NCI-H524 treated with DMSO at 0.1 percent for 48 hours (cell line): Measurements from ENCODE around the gene PRMT7.

Experiments used
- DNase-seq: peaks from one replicate; lab custom pipeline; 2025; lab: John Stamatoyannopoulos, UW

Gene PRMT7

DNA sequence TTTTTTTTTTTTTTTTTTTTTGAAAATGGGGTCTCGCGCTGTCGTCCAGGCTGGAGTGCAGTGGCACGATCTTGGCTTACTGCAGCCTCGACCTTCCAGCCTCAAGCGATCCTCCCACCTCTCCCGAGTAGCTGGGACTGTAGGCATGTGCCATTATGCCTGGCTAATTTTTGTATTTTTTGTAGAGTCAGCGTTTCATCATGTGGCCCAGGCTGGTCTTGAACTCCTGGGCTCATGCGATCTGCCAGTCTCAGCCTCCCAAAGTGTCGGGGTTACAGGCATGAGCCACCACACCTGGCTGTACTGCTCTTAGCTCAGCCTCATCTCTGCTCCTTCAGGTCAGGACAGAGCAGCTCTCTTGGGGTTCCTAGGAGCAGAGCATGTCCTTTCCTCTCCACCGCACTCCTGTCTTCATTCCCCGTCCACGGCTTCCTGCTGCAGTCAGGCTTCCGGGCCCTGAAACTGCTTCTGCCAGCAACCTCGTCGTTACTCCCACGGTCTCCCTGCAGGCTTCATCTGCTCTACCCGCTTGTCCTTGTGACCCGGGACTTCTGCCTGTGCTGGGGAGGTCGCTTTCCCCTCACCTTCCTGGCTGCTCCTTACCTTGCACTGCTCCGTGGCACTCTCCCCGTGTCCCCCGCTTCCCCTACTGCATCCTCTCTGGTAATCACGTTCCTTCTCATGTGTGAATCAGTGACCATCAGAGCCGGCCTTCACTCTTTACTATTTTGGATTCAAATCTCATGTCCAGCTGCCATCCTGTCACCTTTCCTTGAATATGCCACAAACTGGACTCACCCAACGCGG is 38.0 kb downstream of the PRMT7 start:
- no peak for DNase-seq

DNA sequence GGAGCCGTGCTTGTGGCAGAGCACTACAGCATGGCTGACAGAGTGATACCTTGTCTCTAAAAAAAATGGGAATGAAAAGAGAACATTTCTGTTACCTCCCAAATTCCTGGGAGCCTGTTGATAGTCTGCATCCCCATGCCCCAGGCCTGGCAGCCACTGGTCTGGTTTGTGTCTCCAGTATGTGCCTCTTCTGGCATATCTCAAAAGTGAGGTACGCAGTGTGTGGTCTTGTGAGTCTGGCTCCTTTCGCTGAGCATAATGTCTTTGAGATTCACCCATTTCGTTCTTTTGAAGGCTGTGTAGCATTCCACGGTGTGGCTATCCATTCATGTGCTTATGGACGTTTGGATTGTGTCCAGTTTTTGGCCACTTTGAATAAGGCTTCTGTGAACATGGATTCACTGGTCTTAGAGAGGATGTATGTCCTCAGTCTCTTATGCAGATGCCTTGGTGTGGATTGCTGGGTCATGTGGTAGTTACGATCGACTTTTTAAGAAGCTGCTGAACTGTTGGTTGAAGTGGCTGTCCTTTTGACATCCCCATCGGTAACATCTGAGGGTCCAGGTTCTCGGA is 39.1 kb downstream of the PRMT7 start:
- no peak for DNase-seq

DNA sequence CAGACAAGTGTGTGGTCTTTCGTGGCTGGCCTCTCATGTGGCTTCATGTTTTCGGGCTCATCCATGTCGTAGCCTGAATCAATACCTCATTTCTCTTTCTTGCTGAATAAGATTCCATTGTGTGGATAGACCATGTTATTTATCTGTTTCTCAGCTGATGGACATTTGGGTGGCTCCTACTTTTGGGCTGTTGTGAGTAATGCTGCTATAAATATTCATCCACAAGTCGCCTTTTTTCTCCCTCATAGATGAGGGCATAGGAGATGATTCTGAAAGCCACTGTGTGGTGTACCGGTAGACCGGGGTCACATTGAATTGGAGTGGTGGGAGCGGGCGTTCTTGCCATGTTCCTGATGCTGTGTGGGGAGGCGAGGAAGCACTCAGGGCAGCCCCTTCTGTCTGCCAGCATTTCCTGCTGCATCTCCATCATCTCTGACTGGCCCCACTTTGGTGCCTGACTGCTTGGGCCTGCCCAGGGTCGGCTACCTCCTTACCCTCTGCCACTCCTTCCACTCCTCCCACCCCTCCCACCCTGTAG is 40.1 kb downstream of the PRMT7 start:
- no peak for DNase-seq

DNA sequence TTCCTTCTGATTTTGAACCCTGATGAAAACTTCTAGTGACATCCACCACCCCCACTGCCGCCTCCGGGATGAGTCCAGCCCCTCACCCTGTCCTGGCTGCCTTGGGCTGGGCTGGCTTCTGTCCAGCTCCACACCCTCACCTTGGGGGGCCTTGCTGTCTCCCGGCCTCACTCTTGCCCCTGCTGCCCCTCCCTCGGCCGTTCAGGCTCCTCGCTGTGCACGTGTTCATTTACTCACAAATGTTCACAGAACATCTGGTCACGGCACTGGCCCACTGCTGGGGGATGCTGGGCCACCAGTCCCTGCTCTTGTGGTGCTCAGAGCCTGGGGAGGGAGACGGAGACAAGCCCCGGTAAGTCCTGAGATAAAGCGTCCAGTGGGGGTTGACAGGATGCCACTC is 40.6 kb downstream of the PRMT7 start:
- DNase-seq = no peak

DNA sequence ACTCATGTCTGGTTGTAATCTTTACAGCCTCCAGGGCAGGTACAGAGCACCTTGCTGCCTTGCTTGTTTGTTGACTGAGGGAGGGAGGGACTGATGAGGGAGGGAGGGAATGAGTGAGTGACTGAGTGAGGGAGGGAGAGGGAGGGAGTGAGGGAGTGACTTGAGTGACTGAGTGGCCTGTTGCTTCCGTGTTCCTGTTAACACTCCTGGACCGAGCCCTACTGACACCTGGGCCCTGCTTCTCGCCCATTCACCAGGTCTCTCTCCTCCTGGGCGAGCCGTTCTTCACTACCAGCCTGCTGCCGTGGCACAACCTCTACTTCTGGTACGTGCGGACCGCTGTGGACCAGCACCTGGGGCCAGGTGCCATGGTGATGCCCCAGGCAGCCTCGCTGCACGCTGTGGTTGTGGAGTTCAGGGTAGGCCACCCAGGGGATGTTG is 41.2 kb downstream of the PRMT7 start:
- DNase-seq = no peak

DNA sequence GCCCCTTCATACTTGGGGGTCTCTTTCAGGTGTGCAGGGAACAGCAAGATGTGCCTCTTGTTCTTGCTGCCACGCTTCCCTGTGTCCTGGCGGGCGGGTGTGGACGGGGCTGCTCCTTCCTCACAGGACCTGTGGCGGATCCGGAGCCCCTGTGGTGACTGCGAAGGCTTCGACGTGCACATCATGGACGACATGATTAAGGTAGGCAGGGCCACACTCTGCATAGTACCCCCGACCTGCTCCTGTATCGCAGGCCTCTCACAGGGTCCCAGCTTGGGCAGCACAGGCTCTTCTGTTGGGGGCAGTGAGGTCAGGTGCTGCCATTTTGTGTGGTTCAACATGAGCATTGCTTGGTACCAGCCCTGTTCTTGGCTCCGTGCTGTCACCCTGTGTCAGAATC is 42.5 kb downstream of the PRMT7 start:
- DNase-seq = no peak

DNA sequence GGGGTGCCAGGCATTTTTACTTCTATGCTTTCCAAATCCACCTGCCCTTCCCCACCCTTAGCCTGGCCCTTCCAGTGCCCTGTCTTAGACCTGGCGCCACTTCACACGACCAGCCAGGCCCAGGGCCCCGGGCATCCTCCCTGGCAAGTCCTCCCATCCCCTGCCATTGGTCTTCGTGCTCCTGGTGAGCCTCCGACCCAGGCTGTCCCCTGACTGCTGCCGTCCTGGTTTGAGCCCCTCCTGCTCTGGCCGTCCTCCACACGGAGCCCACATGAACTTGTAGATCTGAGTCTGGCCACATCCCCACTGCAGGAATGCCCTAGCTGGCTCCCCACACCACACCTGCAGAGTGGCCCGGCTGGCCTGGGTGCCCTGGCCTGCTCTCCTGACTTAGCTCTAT is 44.0 kb downstream of the PRMT7 start:
- no peak for DNase-seq

DNA sequence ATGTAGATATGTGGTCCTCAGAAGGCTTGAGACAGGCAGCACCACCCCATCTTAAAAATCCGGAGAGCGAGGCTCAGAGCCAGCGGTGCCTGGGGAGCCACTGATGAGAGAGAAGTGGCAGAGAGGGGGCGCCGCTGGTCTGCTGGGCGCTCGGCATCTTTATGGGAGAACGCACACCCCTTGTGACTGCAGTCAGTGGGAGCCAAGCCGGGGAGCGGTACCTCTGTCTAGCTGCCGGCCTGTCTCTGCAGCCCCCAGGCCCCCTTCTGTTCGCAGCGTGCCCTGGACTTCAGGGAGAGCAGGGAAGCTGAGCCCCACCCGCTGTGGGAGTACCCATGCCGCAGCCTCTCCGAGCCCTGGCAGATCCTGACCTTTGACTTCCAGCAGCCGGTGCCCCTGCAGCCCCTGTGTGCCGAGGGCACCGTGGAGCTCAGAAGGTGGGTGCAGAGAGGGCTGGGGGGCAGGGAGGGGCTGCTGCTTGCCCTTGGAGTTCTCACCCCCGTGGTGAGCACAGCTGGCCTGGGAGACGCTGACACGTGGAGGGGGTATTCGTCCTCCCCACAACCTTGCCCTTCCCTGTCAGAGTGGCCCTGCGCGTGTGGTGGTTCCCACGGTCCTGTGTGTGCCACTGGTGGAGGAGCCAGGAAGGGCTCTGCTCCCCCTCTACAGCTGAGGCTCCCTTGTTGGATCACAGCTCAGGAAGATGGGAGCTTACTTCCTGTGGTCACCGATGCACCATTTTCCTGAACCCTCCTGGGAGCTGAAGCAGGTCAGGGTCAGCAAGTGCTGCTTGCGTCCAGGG is 44.8 kb downstream of the PRMT7 start:
- no peak for DNase-seq

DNA sequence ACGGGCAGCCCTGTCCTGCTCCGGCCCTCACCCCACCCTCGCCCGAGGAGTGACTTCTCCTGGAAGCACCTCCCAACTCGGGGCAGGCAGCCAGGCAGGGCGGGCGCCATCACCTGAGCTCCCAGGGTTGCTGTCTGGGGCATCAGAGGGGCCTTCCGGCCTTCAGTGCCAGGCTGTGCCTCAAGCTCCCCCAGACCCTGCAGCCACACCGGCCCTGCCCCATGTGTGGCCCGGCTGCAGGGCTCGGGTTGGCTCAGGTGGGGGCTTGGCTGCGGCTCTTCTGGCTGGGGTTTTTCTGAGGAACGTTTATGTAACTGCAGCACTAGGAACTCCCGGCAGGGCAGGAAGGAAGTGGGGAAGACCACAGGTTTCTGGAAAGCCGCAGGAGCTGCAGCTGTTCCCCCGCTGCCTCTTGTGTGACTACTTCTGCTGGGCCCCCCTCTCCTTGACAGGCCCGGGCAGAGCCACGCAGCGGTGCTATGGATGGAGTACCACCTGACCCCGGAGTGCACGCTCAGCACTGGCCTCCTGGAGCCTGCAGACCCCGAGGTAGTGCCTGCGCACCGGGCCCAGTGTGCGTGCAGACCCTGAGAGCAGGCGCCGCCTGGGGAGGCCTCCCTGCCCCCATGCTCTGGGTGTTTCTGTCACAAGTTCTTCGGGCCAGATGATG is 45.6 kb downstream of the PRMT7 start:
- no peak for DNase-seq

DNA sequence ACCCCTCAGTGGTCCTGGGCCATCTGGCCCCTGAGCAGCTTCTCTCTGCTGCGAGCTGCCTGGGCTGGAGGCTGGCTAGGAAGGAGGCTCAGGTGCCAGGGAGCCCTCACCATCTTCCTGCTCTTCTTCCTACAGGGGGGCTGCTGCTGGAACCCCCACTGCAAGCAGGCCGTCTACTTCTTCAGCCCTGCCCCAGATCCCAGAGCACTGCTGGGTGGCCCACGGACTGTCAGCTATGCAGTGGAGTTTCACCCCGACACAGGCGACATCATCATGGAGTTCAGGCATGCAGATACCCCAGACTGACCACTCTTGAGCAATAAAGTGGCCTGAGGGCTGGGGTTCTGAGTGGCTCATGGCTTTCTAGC is 46.1 kb downstream of the PRMT7 start:
- no peak for DNase-seq

DNA sequence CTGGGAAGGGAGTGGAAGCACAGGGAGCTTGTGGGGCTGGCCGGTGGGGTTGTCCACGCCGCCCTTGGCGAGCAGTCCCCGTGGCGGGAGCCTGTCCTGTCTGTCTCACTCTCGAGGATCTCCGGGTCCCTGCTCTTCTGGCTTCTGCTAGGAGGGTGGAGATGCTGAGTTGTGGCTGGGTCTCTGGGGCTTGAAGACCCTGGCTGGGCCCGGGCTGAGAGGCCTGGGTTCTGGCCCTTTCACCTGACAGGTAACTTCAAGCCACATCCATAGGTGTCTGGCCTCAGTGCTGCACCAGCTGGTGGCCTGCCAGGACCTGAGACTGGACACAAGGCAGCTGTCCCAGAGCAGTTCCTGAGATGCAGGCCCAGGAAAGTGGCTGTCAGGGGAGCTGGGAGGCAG is 46.7 kb downstream of the PRMT7 start:
- DNase-seq = no peak

DNA sequence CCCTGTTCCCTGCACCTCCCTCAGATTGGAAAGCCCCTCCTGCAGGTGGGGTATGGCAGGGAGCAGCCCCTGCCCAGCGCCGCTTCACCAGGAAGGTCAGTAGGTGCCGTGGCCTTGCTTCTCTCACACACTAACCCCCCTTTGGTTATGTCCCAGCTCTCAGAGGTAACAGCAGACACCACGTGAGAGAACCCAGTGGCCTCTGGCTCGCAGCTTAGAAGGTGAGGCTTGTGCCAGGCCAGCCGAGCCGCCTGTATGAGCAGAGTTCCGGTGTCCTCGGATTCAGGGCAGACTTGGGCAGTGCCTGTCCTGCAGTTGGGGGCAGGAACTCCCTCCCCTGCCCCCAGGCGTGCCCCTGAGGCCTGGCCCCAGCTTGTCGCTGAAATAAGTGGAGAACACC is 47.1 kb downstream of the PRMT7 start:
- DNase-seq = no peak

DNA sequence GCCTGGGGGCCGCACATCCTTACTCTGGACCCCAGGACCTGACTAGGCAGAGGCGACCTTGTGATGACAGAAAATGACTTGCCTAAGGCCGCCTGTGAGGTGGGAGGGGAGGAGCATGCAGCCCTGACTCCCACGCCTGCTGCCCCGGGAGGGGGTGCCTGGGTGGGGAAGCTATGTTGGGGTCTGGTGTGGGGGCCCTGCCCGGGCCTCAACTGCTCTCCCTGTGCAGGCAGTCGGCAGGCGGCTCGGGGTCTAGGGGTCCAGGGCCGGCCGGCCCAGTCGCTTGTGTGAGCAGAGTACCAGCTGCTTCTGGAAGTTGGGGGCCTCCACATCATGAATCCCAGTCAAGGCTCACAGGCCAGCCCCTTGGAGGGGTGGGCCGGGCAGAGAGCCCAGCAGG is 48.1 kb downstream of the PRMT7 start:
- no peak for DNase-seq

DNA sequence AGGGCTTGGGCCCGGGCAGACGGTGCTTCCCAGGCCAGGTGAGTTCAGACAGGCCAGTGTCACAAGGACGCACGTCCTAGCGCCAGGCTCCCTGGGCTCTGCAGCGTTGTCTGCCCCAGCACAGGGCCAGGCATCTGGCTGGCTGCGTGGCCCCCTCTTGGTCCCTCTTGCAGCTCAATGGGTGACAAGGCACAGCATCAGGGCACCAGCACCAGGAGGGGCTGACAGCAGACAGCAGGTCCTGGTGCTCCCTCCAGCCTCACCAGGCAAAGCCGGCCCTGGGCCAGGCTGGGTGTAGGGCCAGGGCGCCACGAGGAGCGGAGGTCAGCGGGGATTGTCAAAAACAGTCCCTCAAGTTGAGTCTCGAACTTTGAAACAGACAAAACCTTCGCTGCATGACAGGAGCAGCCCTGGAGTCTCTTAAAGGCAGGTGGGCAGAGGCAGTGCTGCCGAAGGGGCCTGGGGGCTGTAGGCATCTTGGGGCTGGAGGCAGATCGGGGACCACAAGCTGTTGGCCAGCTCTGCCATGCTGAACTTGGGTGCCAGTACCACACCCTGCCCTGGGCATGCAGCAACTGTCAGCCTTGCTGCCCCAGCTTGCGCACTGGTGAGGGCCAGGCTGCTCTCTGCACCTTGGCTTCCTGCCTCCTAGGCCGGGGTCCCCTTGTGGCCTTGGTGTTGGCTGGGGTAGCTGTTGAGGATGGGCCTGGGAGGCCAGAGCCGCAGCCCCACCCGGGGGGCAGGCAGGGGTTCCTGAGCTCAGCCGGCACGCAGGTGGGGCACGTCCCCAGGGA is 48.8 kb downstream of the PRMT7 start:
- no peak for DNase-seq

DNA sequence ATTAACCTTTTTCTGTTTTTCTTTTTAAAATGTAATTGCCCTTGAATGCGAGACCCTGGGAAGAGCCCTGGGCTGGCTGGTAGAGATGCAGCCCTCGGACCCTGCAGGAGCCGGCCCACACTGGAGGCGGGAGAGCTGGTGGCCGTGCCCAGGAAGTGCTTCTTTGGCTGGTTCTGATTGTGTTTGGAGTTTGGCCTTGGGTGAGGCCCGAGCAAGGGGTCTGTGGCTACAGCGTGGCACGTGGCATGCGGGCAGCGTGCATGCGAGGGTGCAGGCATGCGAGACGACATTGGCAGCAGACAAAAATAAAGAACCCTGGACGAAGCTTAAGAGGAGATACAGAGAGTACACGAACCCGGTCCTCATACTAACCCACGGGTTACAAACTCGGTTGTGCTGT is 49.7 kb downstream of the PRMT7 start:
- DNase-seq = no peak

DNA sequence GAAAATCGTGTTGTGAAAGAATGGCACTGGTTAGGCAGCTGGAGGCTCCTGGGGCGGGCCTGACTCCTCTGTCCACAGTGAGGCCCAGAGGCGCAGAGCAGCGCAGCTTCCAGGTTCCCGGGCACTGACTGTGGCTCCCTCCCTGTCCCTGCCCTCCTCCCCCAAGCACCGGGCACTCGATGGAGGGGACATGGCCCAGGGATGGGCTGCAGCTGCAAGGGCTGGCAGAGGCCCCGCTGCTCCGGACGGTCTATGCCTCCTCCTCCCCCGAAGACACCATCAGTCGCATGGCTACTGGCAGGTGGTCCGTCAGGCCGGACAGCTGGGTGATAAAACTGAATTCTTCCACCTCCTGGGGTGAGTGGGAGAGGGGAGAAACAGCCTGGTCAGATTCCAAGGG is 50.1 kb downstream of the PRMT7 start:
- DNase-seq = no peak

DNA sequence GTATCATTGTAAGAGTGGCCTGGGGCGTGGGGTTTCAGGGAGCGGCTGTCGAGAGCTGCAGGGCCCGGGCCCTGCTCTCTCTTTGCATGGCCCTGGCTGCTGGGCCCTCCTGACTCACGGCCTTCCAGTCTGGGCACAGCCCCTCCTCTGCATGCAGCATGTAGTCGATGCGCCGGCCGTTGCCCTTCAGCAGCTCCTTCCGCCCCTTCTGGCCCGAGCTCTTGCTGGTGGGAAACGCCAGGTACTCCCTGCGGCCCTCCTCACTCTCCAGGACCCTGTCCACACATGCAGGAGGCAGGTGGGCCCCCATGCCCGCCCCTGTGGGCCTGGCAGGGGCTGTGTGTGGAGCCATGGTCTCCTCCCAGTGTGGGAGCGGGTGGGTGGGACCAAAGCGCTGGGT is 50.7 kb downstream of the PRMT7 start:
- no peak for DNase-seq

DNA sequence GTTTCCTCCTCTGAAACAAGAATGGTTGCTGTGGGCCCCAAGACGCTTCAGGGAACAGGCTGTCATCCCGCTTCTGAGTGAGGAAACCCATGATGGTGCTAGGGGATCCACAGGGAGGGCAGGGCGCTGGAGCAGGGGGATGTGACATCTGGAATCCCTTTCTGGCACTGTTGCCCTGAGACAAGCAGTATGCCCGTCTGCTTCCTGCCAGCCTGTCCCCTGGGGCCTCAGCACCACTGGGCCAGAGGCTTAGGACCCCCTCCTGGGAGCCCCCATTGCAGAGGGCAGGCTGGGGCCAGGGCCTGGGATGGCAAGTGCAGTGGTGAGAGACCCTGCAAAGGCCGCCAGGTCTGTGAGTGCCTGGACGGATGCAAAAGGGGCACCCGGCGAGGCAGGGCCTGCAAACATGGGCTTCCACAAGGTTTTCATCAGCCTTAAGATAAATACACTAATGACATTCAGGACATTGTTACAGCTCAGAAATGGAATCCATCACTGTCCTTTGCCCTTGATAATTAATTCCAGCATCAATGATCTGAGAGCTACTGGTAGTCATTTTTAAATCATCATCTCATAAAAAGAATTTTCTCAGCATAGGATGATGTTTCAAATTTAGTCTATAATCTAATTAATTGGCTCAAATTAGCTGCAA is 51.6 kb downstream of the PRMT7 start:
- DNase-seq = no peak

DNA sequence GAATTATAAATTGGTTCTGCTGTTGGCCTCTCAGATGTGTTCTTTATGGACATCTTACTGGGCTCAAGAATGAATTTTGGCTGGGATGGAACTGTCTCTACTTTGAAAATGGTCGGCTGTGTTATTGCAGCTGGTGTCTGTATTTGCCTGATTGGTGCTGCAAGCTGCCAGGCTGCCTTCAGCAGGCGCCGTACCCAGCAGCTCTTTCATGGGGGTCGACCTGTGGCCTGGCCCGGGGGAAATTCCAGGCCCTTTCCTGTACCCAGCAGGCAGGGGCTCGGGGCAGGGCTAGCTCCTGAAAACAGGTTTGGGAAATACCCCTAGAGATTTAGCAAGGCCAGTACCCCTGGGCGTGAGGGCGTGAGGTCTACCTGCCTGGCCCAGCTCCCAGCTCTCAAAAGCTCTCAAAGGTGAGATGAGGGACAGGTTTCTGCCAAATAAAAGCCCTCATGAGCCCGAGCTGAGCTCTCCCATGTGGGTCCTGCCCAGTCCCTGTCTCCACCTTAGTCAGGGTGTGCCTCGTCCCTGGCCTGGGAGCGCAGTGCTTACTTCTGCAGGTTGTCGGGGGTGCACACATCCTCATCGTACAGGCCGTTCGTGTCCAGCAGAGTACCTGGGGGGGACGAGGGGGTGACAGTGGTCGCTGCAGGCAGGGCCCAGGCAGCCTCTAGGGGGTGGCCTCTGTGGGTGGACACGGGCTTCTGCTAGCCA is 52.3 kb downstream of the PRMT7 start:
- no peak for DNase-seq
